ENCODE measurements around the gene C17orf58. TPM values are rescaled to one million over a fixed set of nuclear protein-coding genes. Genes with fewer than 3 reads are reported as not detected.

Gene C17orf58
- total and polyA plus RNA-seq, 12 donors = 3.1 to 10.0 (median 5.2) TPM

- intact Hi-C loops (cut with DNase I) = loop anchor here in 1 of 10 donors (10.0 kb wide), 1 partner anchor 94 kb away; no protein-coding TSS in a partner anchor
- Histone ChIP-seq H3K36me3 (no peaks in the 10 kb centered on the region), H3K4me1 (peaks cover 0 to 3% (median 0%) of the 10 kb centered on the region in 9 donors), H3K27me3 (no peaks in the 10 kb centered on the region), H3K4me3 (no peak overlapping the region), H3K27ac (no peak overlapping the region), H3K9me3 (no peaks in the 10 kb centered on the region)
- WGBS, 2 donors = 46% methylated on average over 20 of the region's 20 CpGs
- ATAC-seq = peak in 7 of 8 donors; percentile 57 to 84 (median 71)
- TF ChIP-seq, protein P1, sequence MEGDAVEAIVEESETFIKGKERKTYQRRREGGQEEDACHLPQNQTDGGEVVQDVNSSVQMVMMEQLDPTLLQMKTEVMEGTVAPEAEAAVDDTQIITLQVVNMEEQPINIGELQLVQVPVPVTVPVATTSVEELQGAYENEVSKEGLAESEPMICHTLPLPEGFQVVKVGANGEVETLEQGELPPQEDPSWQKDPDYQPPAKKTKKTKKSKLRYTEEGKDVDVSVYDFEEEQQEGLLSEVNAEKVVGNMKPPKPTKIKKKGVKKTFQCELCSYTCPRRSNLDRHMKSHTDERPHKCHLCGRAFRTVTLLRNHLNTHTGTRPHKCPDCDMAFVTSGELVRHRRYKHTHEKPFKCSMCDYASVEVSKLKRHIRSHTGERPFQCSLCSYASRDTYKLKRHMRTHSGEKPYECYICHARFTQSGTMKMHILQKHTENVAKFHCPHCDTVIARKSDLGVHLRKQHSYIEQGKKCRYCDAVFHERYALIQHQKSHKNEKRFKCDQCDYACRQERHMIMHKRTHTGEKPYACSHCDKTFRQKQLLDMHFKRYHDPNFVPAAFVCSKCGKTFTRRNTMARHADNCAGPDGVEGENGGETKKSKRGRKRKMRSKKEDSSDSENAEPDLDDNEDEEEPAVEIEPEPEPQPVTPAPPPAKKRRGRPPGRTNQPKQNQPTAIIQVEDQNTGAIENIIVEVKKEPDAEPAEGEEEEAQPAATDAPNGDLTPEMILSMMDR (IDR thresholded peaks at IDR 0.05) = peak; percentile 29 to 77 (median 64)
- peak; percentile 46 to 57 for DNase-seq
Measured at GRCh38 chr17:68011199-68011665, 15.0 kb upstream of the C17orf58 start.

GRCh38 chr17:68006797-68007196, 10.5 kb upstream of the C17orf58 start:
- Histone ChIP-seq H3K4me3 (no peak overlapping the region), H3K9me3 (no peaks in the 10 kb centered on the region), H3K4me1 (peaks cover 0 to 3% (median 0%) of the 10 kb centered on the region in 9 donors), H3K27me3 (no peaks in the 10 kb centered on the region), H3K36me3 (no peaks in the 10 kb centered on the region), H3K27ac (no peak overlapping the region)
- intact Hi-C loops (cut with DNase I) = no loop called here
- ATAC-seq = peak in 6 of 8 donors; percentile 27 to 86 (median 51)
- WGBS, 2 donors = 46 to 55% methylated on average over 6 of the region's 6 CpGs
- DNase-seq = peak in 1 of 2 donors; percentile 28
- TF ChIP-seq, protein P1 (IDR thresholded peaks at IDR 0.05) = no peak

- intact Hi-C loops (cut with DNase I) = no loop called here
- H3K4me3 ChIP-seq = no peak overlapping the region
- DNase-seq (no peak), ATAC-seq (no peak)
- H3K9me3 ChIP-seq = no peaks in the 10 kb centered on the region
- no peak overlapping the region for H3K27ac ChIP-seq
- TF ChIP-seq, protein P1 (IDR thresholded peaks at IDR 0.05) = no peak
- 83 to 85% methylated on average over 3 of the region's 3 CpGs for WGBS, 2 donors
- H3K27me3 ChIP-seq = no peaks in the 10 kb centered on the region
- no peaks in the 10 kb centered on the region for H3K36me3 ChIP-seq
- no peaks in the 10 kb centered on the region for H3K4me1 ChIP-seq
Measured at GRCh38 chr17:68004201-68004600, 7.9 kb upstream of the C17orf58 start.

DNA sequence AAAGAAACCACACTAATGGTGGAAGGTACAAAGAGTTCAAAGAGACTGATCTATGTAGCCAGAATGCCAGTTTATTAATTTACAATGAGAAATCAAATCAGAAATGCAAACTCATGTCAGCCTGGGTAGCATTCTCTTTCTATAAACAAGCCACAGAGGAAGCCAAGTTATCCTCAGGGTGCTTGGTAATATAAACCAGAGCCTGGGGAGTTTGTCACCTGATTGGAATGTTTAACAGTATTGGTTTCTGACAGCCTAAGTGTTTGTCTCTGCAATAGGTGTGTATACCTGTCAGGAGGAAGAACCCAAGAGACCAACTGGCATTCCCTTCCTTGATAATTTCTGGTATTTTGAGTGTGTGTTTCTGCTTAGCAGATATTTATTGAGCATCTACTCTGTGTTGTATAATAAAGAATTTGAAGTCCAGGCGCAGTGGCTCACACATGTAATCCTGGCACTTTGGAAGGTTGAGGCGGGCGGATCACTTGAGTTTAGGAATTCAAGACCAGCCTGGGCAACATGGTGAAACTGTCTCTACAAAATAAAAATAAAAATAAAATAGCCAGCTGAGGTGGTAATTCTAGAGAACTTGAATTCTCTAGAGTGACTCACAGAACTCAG, 3.1 kb upstream of the C17orf58 start:
- intact Hi-C loops (cut with DNase I) = no loop called here
- DNase-seq (no peak), ATAC-seq (no peak)
- H3K4me1 ChIP-seq = peaks cover 3 to 22% (median 15%) of the 10 kb centered on the region in 9 donors
- no peak overlapping the region for H3K27ac ChIP-seq
- H3K36me3 ChIP-seq = no peaks in the 10 kb centered on the region
- no peak overlapping the region for H3K4me3 ChIP-seq
- H3K27me3 ChIP-seq = peaks cover 0 to 17% (median 0%) of the 10 kb centered on the region in 7 donors
- TF ChIP-seq, protein P1 (IDR thresholded peaks at IDR 0.05) = no peak
- H3K9me3 ChIP-seq = no peaks in the 10 kb centered on the region
- 92 to 95% methylated on average over 3 of the region's 3 CpGs for WGBS, 2 donors
